MCF 10A (cell line): Measurements from ENCODE around the gene LUZP1. TPM values are rescaled to one million over a fixed set of nuclear protein-coding genes. Genes with fewer than 3 reads are reported as not detected.

Experiments used
- BruUV-seq: library from RNA; stranded (reverse); fragments of 400-500 nt; replicated peaks from 2 replicates; lab custom pipeline; 2021; lab: Mats Ljungman, UMichigan
- CTCF ChIA-PET: fragments of 300-600 bp; sonication (Branson Sonifier 250); formaldehyde crosslinking; extraction: SDS; loops from one replicate; lab custom pipeline; 2021; ENCODE audit warnings: antibody characterized with exemption, inconsistent platforms; lab: Yijun Ruan, JAX
- POLR2A ChIA-PET: fragments of 300-600, 350-650 bp; sonication (Branson Sonifier 250); formaldehyde crosslinking; extraction: SDS; loops from one replicate; lab custom pipeline; 2020; ENCODE audit warnings: antibody characterized with exemption, inconsistent platforms; lab: Yijun Ruan, JAX
- DNase-seq: peaks from one replicate; pipeline ENCODE4 v3.0.0-alpha.2; 2018; ENCODE audit not compliant: unreplicated experiment
- H3K27ac Mint-ChIP-seq: one replicate; pipeline ENCODE4 v1.8.0; 2022; ENCODE audit warnings: mild to moderate bottlenecking, low read depth, mixed read lengths; ENCODE audit not compliant: unreplicated experiment
- H3K27me3 Mint-ChIP-seq: one replicate; pipeline ENCODE4 v1.8.0; 2022; ENCODE audit warnings: mixed read lengths; ENCODE audit not compliant: insufficient read depth, unreplicated experiment
- H3K36me3 Mint-ChIP-seq: one replicate; pipeline ENCODE4 v1.8.0; 2022; ENCODE audit warnings: mild to moderate bottlenecking, moderate library complexity, mixed read lengths; ENCODE audit not compliant: insufficient read depth, unreplicated experiment
- H3K4me1 Mint-ChIP-seq: one replicate; pipeline ENCODE4 v1.8.0; 2022; ENCODE audit warnings: mixed read lengths; ENCODE audit not compliant: insufficient read depth, unreplicated experiment
- H3K4me3 Mint-ChIP-seq: one replicate; pipeline ENCODE4 v1.8.0; 2022; ENCODE audit warnings: mild to moderate bottlenecking, moderate library complexity, mixed read lengths; ENCODE audit not compliant: unreplicated experiment
- H3K9me3 Mint-ChIP-seq: one replicate; pipeline ENCODE4 v1.8.0; 2022; ENCODE audit warnings: mixed read lengths; ENCODE audit not compliant: unreplicated experiment
- CTCF ChIP-seq: fragments of 200-600 bp; IDR thresholded peaks from one replicate; pipeline ENCODE4 v1.8.0; 2022; ENCODE audit warnings: antibody characterized with exemption, mild to moderate bottlenecking; ENCODE audit not compliant: unreplicated experiment
- intact Hi-C: fragments of 100-400 bp; cut with micrococcal nuclease; formaldehyde crosslinking; loops from 2 replicates; pipeline ENCODE4 v1.14.1; 2022
- total RNA-seq: library from RNA; stranded (reverse); gene quantifications from 2 replicates; pipeline ENCODE4 v1.2.3, GENCODE V29; 2022

The LUZP1 gene
- total RNA-seq, 1 experiment from 2014 or later = 37.2 TPM

GRCh38 chr1:23108918-23109533 is 59.6 kb downstream of the LUZP1 start:
- POLR2A ChIA-PET = interaction anchor here (0.6 to 1.2 kb wide), 3 partner anchors 18 to 138 kb away, joined by 3 read pairs; no protein-coding TSS in a partner anchor
- Mint-ChIP-seq H3K9me3 (no peaks in the 10 kb centered on the region), H3K27me3 (no peaks in the 10 kb centered on the region), H3K27ac (no peak overlapping the region), H3K4me1 (peaks cover 26% of the 10 kb centered on the region), H3K4me3 (no peak overlapping the region), H3K36me3 (peaks cover 37% of the 10 kb centered on the region)
- BruUV-seq = no TSS peak
- TF ChIP-seq CTCF = no peak
- intact Hi-C loops = loop anchor here (10.0 kb wide), 1 partner anchor 296 kb away; no protein-coding TSS in a partner anchor
- no peak for DNase-seq
- CTCF ChIA-PET = interaction anchor here (3.0 kb wide), 1 partner anchor 9 kb away, joined by 16 read pairs; no protein-coding TSS in a partner anchor

- ChIA-PET CTCF (interaction anchor here (0.6 to 13.5 kb wide), 3 partner anchors 13 to 205 kb away, joined by 3 to 405 read pairs (median 3); no protein-coding TSS in a partner anchor), POLR2A (interaction anchor here (0.8 to 7.3 kb wide), 14 partner anchors 8 to 84 kb away, joined by 3 to 154 read pairs (median 5); partner anchors contain the start of genes KDM1A and LUZP1)
- BruUV-seq = no TSS peak
- peaks cover 38% of the 10 kb centered on the region for H3K36me3 Mint-ChIP-seq
- no peaks in the 10 kb centered on the region for H3K27me3 Mint-ChIP-seq
- DNase-seq = no peak
- H3K9me3 Mint-ChIP-seq = no peaks in the 10 kb centered on the region
- peak overlapping the region; percentile 70 for H3K27ac Mint-ChIP-seq
- no peak for TF ChIP-seq CTCF
- H3K4me1 Mint-ChIP-seq = peaks cover 57% of the 10 kb centered on the region
- intact Hi-C loops = loop anchor here (10.0 kb wide), 1 partner anchor 302 kb away; no protein-coding TSS in a partner anchor
- peak overlapping the region; percentile 10 for H3K4me3 Mint-ChIP-seq
Observed at GRCh38 chr1:23103001-23103889, 65.4 kb downstream of the LUZP1 start.

- POLR2A ChIA-PET = interaction anchor here (0.6 to 7.3 kb wide), 14 partner anchors 9 to 93 kb away, joined by 3 to 154 read pairs (median 5); partner anchors contain the start of genes KDM1A and LUZP1
- H3K27ac Mint-ChIP-seq = peak overlapping the region; percentile 70
- peaks cover 67% of the 10 kb centered on the region for H3K4me1 Mint-ChIP-seq
- H3K36me3 Mint-ChIP-seq = peaks cover 40% of the 10 kb centered on the region
- BruUV-seq = no TSS peak
- TF ChIP-seq CTCF = no peak
- no peaks in the 10 kb centered on the region for H3K9me3 Mint-ChIP-seq
- intact Hi-C loops = loop anchor here (10.0 kb wide), 1 partner anchor 303 kb away; no protein-coding TSS in a partner anchor
- peak; percentile 47 for DNase-seq
- peak overlapping the region; percentile 9 for H3K4me3 Mint-ChIP-seq
- no peaks in the 10 kb centered on the region for H3K27me3 Mint-ChIP-seq
- CTCF ChIA-PET = interaction anchor here (13.5 kb wide), 1 partner anchor 81 kb away, joined by 405 read pairs; no protein-coding TSS in a partner anchor
Observed at GRCh38 chr1:23102289-23102688, 66.4 kb downstream of the LUZP1 start.
